GM12878 (cell line): ENCODE measurements around the gene GIMAP8. TPM values are rescaled to one million over a fixed set of nuclear protein-coding genes. Genes with fewer than 3 reads are reported as not detected.

Source experiments
- ATAC-seq: fragments of 200-7000 bp; cut with Tn5 transposase; 3 replicates; pipeline ENCODE4 v1.9.1; 2020; ENCODE audit warnings: mild to moderate bottlenecking, moderate library complexity
- BruUV-seq: library from RNA; stranded (reverse); fragments of 400-500 nt; replicated peaks from 2 replicates; lab custom pipeline; 2021; lab: Mats Ljungman, UMichigan
- CTCF ChIA-PET: fragments of 300-600 bp; sonication (Branson Sonifier 250); formaldehyde crosslinking; extraction: SDS; loops from one replicate; lab custom pipeline; 2021; ENCODE audit warnings: inconsistent platforms; lab: Yijun Ruan, JAX
- POLR2A ChIA-PET: fragments of 350-600 bp; formaldehyde crosslinking; extraction: SDS; loops from one replicate; lab custom pipeline; 2021; ENCODE audit warnings: inconsistent platforms; lab: Charles Lee
- RAD21 ChIA-PET: fragments of 300-600 bp; sonication (Branson Sonifier 250); formaldehyde crosslinking; loops from one replicate; lab custom pipeline; 2023; ENCODE audit warnings: antibody characterized with exemption; ENCODE audit not compliant: unreplicated experiment; lab: Charles Lee
- SMC1A ChIA-PET: fragments of 300-600 bp; sonication (Branson Sonifier 250); formaldehyde crosslinking; loops from one replicate; lab custom pipeline; 2023; ENCODE audit not compliant: unreplicated experiment, uncharacterized antibody; lab: Charles Lee
- DNase-seq: peaks from one replicate; pipeline ENCODE4 v3.0.0-alpha.2; 2011; ENCODE audit warnings: low read depth, low spot score
- FAIRE-seq: peaks from 3 replicates; lab custom pipeline; 2011; peaks lifted over from hg19 to GRCh38; lab: Jason Lieb, UNC
- H2AFZ ChIP-seq: 2 replicates; pipeline ENCODE4 v1.6.0; 2011; ENCODE audit warnings: low read depth, low read length, control low read depth; ENCODE audit not compliant: control insufficient read depth
- H3K27ac ChIP-seq: 2 replicates; pipeline ENCODE4 v1.5.1; 2011; ENCODE audit warnings: control low read depth; ENCODE audit not compliant: control insufficient read depth, insufficient read depth
- H3K27me3 ChIP-seq, 2 experiments: replicated peaks in 1 of 2; 2 replicates each; pipeline versions ENCODE4 v1.6.0 to v1.6.1; 2011; ENCODE audit warnings: low read length in 1 of 2; ENCODE audit not compliant: control insufficient read depth in 2 of 2, insufficient read depth in 2 of 2
- H3K36me3 ChIP-seq, 2 experiments: 2 replicates each; pipeline ENCODE4 v1.5.1; 2011; ENCODE audit warnings: low read length in 1 of 2; ENCODE audit not compliant: control insufficient read depth in 2 of 2, insufficient read depth in 2 of 2
- H3K4me1 ChIP-seq: 2 replicates; pipeline ENCODE4 v1.6.1; 2011; ENCODE audit warnings: mild to moderate bottlenecking, low read length, moderate library complexity, mixed read lengths; ENCODE audit not compliant: control insufficient read depth, insufficient read depth
- H3K4me2 ChIP-seq: 2 replicates; pipeline ENCODE4 v1.6.0; 2011; ENCODE audit warnings: control low read depth; ENCODE audit not compliant: control insufficient read depth, insufficient read depth
- H3K4me3 ChIP-seq: fragments of 200-600 bp; sonication (generic); 2 replicates; pipeline ENCODE4 v1.5.1; 2016
- H3K79me2 ChIP-seq: 2 replicates; pipeline ENCODE4 v1.6.0; 2011; ENCODE audit warnings: low read length; ENCODE audit not compliant: control insufficient read depth, insufficient read depth
- H3K9ac ChIP-seq: 2 replicates; pipeline ENCODE4 v1.8.0; 2011; ENCODE audit warnings: low read length, control low read depth, mixed read lengths; ENCODE audit not compliant: control insufficient read depth, insufficient read depth
- H3K9me3 ChIP-seq: replicated peaks from 3 replicates; pipeline ENCODE4 v1.5.1; 2011; ENCODE audit warnings: mild to moderate bottlenecking, low read length; ENCODE audit not compliant: control insufficient read depth, insufficient read depth
- H4K20me1 ChIP-seq: 2 replicates; pipeline ENCODE4 v1.6.0; 2011; ENCODE audit not compliant: control insufficient read depth, insufficient read depth
- FOXM1 ChIP-seq: IDR thresholded peaks from 2 replicates; pipeline ENCODE4 v1.6.1; 2012; ENCODE audit warnings: low read depth, mild to moderate bottlenecking, inconsistent platforms, low read length, moderate library complexity
- HSF1 ChIP-seq: fragments of 150-350 bp; IDR thresholded peaks from 2 replicates; pipeline ENCODE4 v1.6.1; 2014; ENCODE audit warnings: mild to moderate bottlenecking, low read depth, low read length
- IKZF2 ChIP-seq, 2 experiments: fragments of 450-650 bp; IDR thresholded peaks; 2 replicates each; pipeline ENCODE4 v1.6.1; 2017; ENCODE audit warnings: mild to moderate bottlenecking in 2 of 2, moderate library complexity in 2 of 2
- IRF3 ChIP-seq: fragments of 450-650 bp; IDR thresholded peaks from 2 replicates; pipeline ENCODE4 v1.6.1; 2014; ENCODE audit warnings: mild to moderate bottlenecking
- IRF5 ChIP-seq: fragments of 450-650 bp; IDR thresholded peaks from 2 replicates; pipeline ENCODE4 v1.6.1; 2017; ENCODE audit warnings: borderline replicate concordance
- JUNB ChIP-seq: IDR thresholded peaks from 2 replicates; pipeline ENCODE4 v1.6.1; 2016; ENCODE audit warnings: antibody characterized with exemption, mild to moderate bottlenecking
- KLF5 ChIP-seq: fragments of 450-650 bp; IDR thresholded peaks from 2 replicates; pipeline ENCODE4 v1.6.1; 2014; ENCODE audit warnings: mild to moderate bottlenecking; ENCODE audit not compliant: partially characterized antibody
- NKRF ChIP-seq: fragments of 450-650 bp; conservative IDR thresholded peaks from 2 replicates; pipeline ENCODE4 v1.6.1; 2017; ENCODE audit warnings: mild to moderate bottlenecking, moderate library complexity
- SRF ChIP-seq, 2 experiments: IDR thresholded peaks; 2 replicates each; pipeline ENCODE4 v1.6.1; 2011; ENCODE audit warnings: low read depth in 2 of 2, low read length in 2 of 2, mild to moderate bottlenecking in 1 of 2, moderate library complexity in 1 of 2
- STAT3 ChIP-seq: IDR thresholded peaks from 2 replicates; pipeline ENCODE4 v1.6.1; 2011; ENCODE audit warnings: low read depth, low read length, improper control_type of control experiment
- ZNF622 ChIP-seq: fragments of 450-650 bp; IDR thresholded peaks from 2 replicates; pipeline ENCODE4 v1.6.1; 2017; ENCODE audit warnings: mild to moderate bottlenecking, inconsistent platforms
- WGBS: methylation state at CpG from one replicate; pipeline ENCODE4 v1.1.6; 2016; ENCODE audit warnings: low lambda C conversion rate; ENCODE audit not compliant: insufficient replicate concordance, insufficient coverage; ENCODE audit errors: missing lambda C conversion rate; 5-methylcytosine and 5-hydroxymethylcytosine counted together
- in situ Hi-C: fragments of 300-500 bp; cut with MboI; formaldehyde crosslinking; loops from 9 replicates; pipeline ENCODE4 v1.14.3; 2018; ENCODE audit warnings: mixed read lengths
- intact Hi-C: fragments of 100-400 bp; cut with micrococcal nuclease; formaldehyde crosslinking; loops from one replicate; pipeline ENCODE4 v1.14.2; 2022; ENCODE audit not compliant: unreplicated experiment
- polyA plus RNA-seq, 11 experiments: library from polyadenylated mRNA; depleted of rRNA in 4 of 11; unstranded in 6 of 11; stranded (reverse) in 5 of 11; fragments of >200 nt; fragmentation: Nextera tagmentation in 4 of 11; fragmentation: Illumina TruSeq in 1 of 11; extraction: Ambion mirVana in 4 of 11; extraction: Trizol in 1 of 11; gene quantifications; 1 replicate in 1 of 11; 2 replicates in 10 of 11; pipeline versions ENCODE4 v1.2.1 to v1.2.3, GENCODE V29; 2011 to 2016; ENCODE audit warnings: inconsistent platforms in 2 of 11, missing spikeins in 2 of 11, low read depth in 1 of 11
- total RNA-seq, 4 experiments: library from RNA; depleted of rRNA in 3 of 4; stranded (reverse); fragments of >200 nt in 3 of 4; fragmentation: Illumina TruSeq in 1 of 4; extraction: Trizol in 1 of 4; gene quantifications; 2 replicates each; pipeline versions ENCODE4 v1.2.1 to v1.2.3, GENCODE V29; 2013 to 2021

GIMAP8 gene
- total and polyA plus RNA-seq, 10 of the 15 experiments (the other 5 are each of a cell fraction or from before 2014, with no cell fraction given), result 0.66 to 9.7 (median 4.7) TPM

- in situ Hi-C loops, result loop anchor here (25.0 kb wide), 1 partner anchor 340 kb away; no protein-coding TSS in a partner anchor
- POLR2A ChIA-PET, result interaction anchor here (0.9 to 2.5 kb wide), 5 partner anchors 22 to 33 kb away, joined by 3 to 12 read pairs (median 6); no protein-coding TSS in a partner anchor
- FAIRE-seq, result no peak
Measured at GRCh38 chr7:150402671-150403321, 47.6 kb upstream of the GIMAP8 start.

More at GRCh38 chr7:150402671-150403321, 47.6 kb upstream of the GIMAP8 start:
- H3K4me3 ChIP-seq, result no peak overlapping the region
- H3K4me1 ChIP-seq, result peaks cover 53% of the 10 kb centered on the region
- ATAC-seq (no peak), DNase-seq (no peak)
- H3K9me3 ChIP-seq, result no peaks in the 10 kb centered on the region
- H2AFZ ChIP-seq, result no peak overlapping the region
- H3K27me3 ChIP-seq, result no peaks in the 10 kb centered on the region
- H3K36me3 ChIP-seq, result peaks cover 0 to 8% of the 10 kb centered on the region in 2 experiments; a peak in 3 of 4 replicates
- ChIA-PET CTCF (interaction anchor here (0.8 to 11.6 kb wide), 7 partner anchors 10 to 117 kb away, joined by 3 to 72 read pairs (median 3); partner anchors contain the start of gene REPIN1), SMC1A (interaction anchor here (0.9 to 7.4 kb wide), 8 partner anchors 8 to 352 kb away, joined by 3 to 48 read pairs (median 5); no protein-coding TSS in a partner anchor), RAD21 (interaction anchor here (0.7 to 1.9 kb wide), 3 partner anchors 17 to 33 kb away, joined by 3 to 10 read pairs (median 4); no protein-coding TSS in a partner anchor)
- H4K20me1 ChIP-seq, result no peaks in the 10 kb centered on the region
- peaks cover 4% of the 10 kb centered on the region for H3K79me2 ChIP-seq
- intact Hi-C loops, result no loop called here
- no peak overlapping the region for H3K27ac ChIP-seq
- no peak overlapping the region for H3K4me2 ChIP-seq
- no peak overlapping the region for H3K9ac ChIP-seq
- no TSS peak for BruUV-seq
- WGBS, result 88% methylated on average over 13 of the region's 13 CpGs
- TF ChIP-seq JUNB (no peak), FOXM1 (no peak), IRF3 (no peak), ZNF622 (no peak), KLF5 (no peak), STAT3 (no peak), IRF5 (no peak), NKRF (no peak), IKZF2 (IDR thresholded peaks at IDR 0.05) (no peak), SRF (IDR thresholded peaks at IDR 0.05; ENCODE audit: low read depth in 2 of 2, low read length in 2 of 2) (no peak), HSF1 (no peak)
